Stomach (tissue), 9 donors: Measurements from ENCODE around the gene ZNF532. TPM values are rescaled to one million over a fixed set of nuclear protein-coding genes. Genes with fewer than 3 reads are reported as not detected.
A peak's percentile ranks its signal among the peaks of the same experiment; 100 is the strongest.

ENCODE experiments used
- DNase-seq, 2 donors: peaks; one replicate each; pipeline versions ENCODE4 v3.0.0 to v3.0.0-alpha.2; 2013 to 2019
- H3K27ac ChIP-seq, 5 donors: fragments of 200-600 bp in 4 of 5; sonication (generic) in 4 of 5; one replicate each; pipeline ENCODE4 v1.5.1; 2013 to 2019; ENCODE audit warnings: mild to moderate bottlenecking in 1 of 5, moderate library complexity in 1 of 5
- H3K27me3 ChIP-seq, 3 donors: fragments of 200-600 bp; sonication (generic); one replicate each; pipeline ENCODE4 v1.5.1; 2017 to 2019; ENCODE audit warnings: mixed run types in 1 of 3
- H3K36me3 ChIP-seq, 4 donors: fragments of 200-600 bp; sonication (generic); 1 replicate in 3 of 4; 2 replicates in 1 of 4; pipeline ENCODE4 v1.5.1; 2016 to 2019
- H3K4me1 ChIP-seq, 4 donors: fragments of 200-600 bp; sonication (generic); one replicate each; pipeline ENCODE4 v1.5.1; 2016 to 2019
- H3K4me3 ChIP-seq, 4 donors: fragments of 200-600 bp; sonication (generic) in 3 of 4; one replicate each; pipeline ENCODE4 v1.5.1; 2016 to 2019; ENCODE audit warnings: mild to moderate bottlenecking in 1 of 4
- H3K9me3 ChIP-seq, 4 donors: fragments of 200-600 bp; sonication (generic); one replicate each; pipeline ENCODE4 v1.5.1; 2016 to 2019
- CTCF ChIP-seq, 7 experiments: fragments of 450-650 bp in 4 of 7; fragments of 200-600 bp in 3 of 7; sonication (generic) in 3 of 7; IDR thresholded peaks; one replicate each; pipeline ENCODE4 v1.5.1; 2016 to 2019; ENCODE audit warnings: antibody characterized with exemption in 7 of 7, control low read depth in 2 of 7, mild to moderate bottlenecking in 1 of 7
- EP300 ChIP-seq: sonication (generic); formaldehyde crosslinking; IDR thresholded peaks from one replicate; pipeline ENCODE4 v1.6.1; 2017; ENCODE audit warnings: antibody characterized with exemption
- POLR2A ChIP-seq, 4 donors: fragments of 450-650 bp; IDR thresholded peaks; one replicate each; pipeline ENCODE4 v1.6.1; 2016; ENCODE audit warnings: antibody characterized with exemption in 4 of 4, control low read depth in 2 of 4, mild to moderate bottlenecking in 1 of 4, moderate library complexity in 1 of 4
- POLR2AphosphoS5 ChIP-seq, 3 donors: sonication (generic); formaldehyde crosslinking; IDR thresholded peaks; one replicate each; pipeline ENCODE4 v1.6.1; 2016; ENCODE audit warnings: antibody characterized with exemption in 3 of 3
- WGBS, 5 donors: extraction: QIAGEN DNeasy Blood & Tissue Kit in 3 of 5; methylation state at CpG; one replicate each; pipeline versions ENCODE4 v1.1.5 to v1.1.7; 2013 to 2018; 5-methylcytosine and 5-hydroxymethylcytosine counted together
- intact Hi-C: fragments of 100-400 bp; cut with DNase I; formaldehyde crosslinking; loops from one replicate; pipeline ENCODE4 v1.15.1; 2023; ENCODE audit warnings: low total_unique reads
- polyA plus RNA-seq, 3 donors: library from polyadenylated mRNA; stranded (reverse); fragments of 200-250 nt; gene quantifications; one replicate each; pipeline ENCODE4 v1.2.3, GENCODE V29; 2013
- total RNA-seq, 5 donors: library from RNA; depleted of rRNA; stranded (reverse); fragments of >200 nt; gene quantifications; one replicate each; pipeline versions ENCODE4 v1.1.0 to v1.2.3, GENCODE V29; 2014 to 2016
- donor health status: healthy with polysubstance abuse.
- donor health status: Bipolar disorder and iron deficiency.
- donor health status: healthy.

The ZNF532 gene
- total and polyA plus RNA-seq, 8 donors: 2.9 to 53.7 (median 18.4) TPM

GRCh38 chr18:58845928-58846724 lies 18.6 kb upstream of the ZNF532 start:
- H3K9me3 ChIP-seq: no peaks in the 10 kb centered on the region
- WGBS, 5 donors: 88 to 92% (median 89%) methylated on average over 17 of the region's 17 CpGs
- no peaks in the 10 kb centered on the region for H3K4me1 ChIP-seq
- no peaks in the 10 kb centered on the region for H3K36me3 ChIP-seq
- H3K27ac ChIP-seq: no peak overlapping the region
- intact Hi-C loops: no loop called here
- DNase-seq: no peak
- H3K27me3 ChIP-seq: peaks cover 0 to 4% (median 0%) of the 10 kb centered on the region in 3 donors
- TF ChIP-seq POLR2AphosphoS5 (IDR thresholded peaks at IDR 0.05) (no peak), EP300 (no peak)
- H3K4me3 ChIP-seq: no peak overlapping the region

- Histone ChIP-seq H3K27ac (peak overlapping the region in 2 of 5 donors; percentile 14 to 28), H3K4me3 (peak overlapping the region; percentile 18 to 43 (median 34)), H3K27me3 (peaks cover 0 to 4% (median 0%) of the 10 kb centered on the region in 3 donors), H3K9me3 (no peaks in the 10 kb centered on the region), H3K4me1 (no peaks in the 10 kb centered on the region), H3K36me3 (no peaks in the 10 kb centered on the region)
- WGBS, 5 donors: 10 to 40% (median 16%) methylated on average over 24 to 29 of the region's 29 CpGs
- intact Hi-C loops: no loop called here
- DNase-seq: peak in 1 of 2 donors; percentile 70
- TF ChIP-seq POLR2A (IDR thresholded peaks at IDR 0.05): no peak
Measured at GRCh38 chr18:58847383-58848071, 17.1 kb upstream of the ZNF532 start.

GRCh38 chr18:58848685-58849084 lies 16.0 kb upstream of the ZNF532 start:
- Histone ChIP-seq H3K4me1 (no peaks in the 10 kb centered on the region), H3K36me3 (no peaks in the 10 kb centered on the region), H3K27me3 (peaks cover 0 to 4% (median 0%) of the 10 kb centered on the region in 3 donors), H3K27ac (no peak overlapping the region), H3K4me3 (no peak overlapping the region), H3K9me3 (no peaks in the 10 kb centered on the region)
- WGBS, 5 donors: 80 to 97% (median 91%) methylated on average over 3 of the region's 3 CpGs
- TF ChIP-seq POLR2AphosphoS5 (IDR thresholded peaks at IDR 0.05) (no peak), POLR2A (IDR thresholded peaks at IDR 0.05) (no peak), EP300 (no peak), CTCF (IDR thresholded peaks at IDR 0.05) (no peak)
- no peak for DNase-seq
- intact Hi-C loops: no loop called here

- WGBS, 5 donors: 83 to 92% (median 91%) methylated on average over 12 of the region's 12 CpGs
- Histone ChIP-seq H3K9me3 (no peaks in the 10 kb centered on the region), H3K4me3 (no peak overlapping the region), H3K27ac (no peak overlapping the region), H3K27me3 (peaks cover 0 to 4% (median 0%) of the 10 kb centered on the region in 3 donors), H3K4me1 (no peaks in the 10 kb centered on the region), H3K36me3 (no peaks in the 10 kb centered on the region)
- intact Hi-C loops: no loop called here
- DNase-seq: no peak
- TF ChIP-seq POLR2AphosphoS5 (IDR thresholded peaks at IDR 0.05): no peak
- TF ChIP-seq CTCF (IDR thresholded peaks at IDR 0.05): no peak
- no peak for TF ChIP-seq EP300
- TF ChIP-seq POLR2A (IDR thresholded peaks at IDR 0.05): no peak
Measured at GRCh38 chr18:58850786-58851469, 13.7 kb upstream of the ZNF532 start.

GRCh38 chr18:58851856-58852255 lies 12.8 kb upstream of the ZNF532 start:
- DNase-seq: no peak
- Histone ChIP-seq H3K9me3 (no peaks in the 10 kb centered on the region), H3K4me3 (no peak overlapping the region), H3K27ac (no peak overlapping the region), H3K36me3 (no peaks in the 10 kb centered on the region), H3K27me3 (peaks cover 0 to 4% (median 0%) of the 10 kb centered on the region in 3 donors), H3K4me1 (no peaks in the 10 kb centered on the region)
- WGBS, 5 donors: 60 to 75% (median 66%) methylated on average over 5 of the region's 5 CpGs
- intact Hi-C loops: no loop called here
- no peak for TF ChIP-seq EP300
